SK-N-SH (cell line): ENCODE results near the gene HTR3A. TPM values are rescaled to one million over a fixed set of nuclear protein-coding genes. Genes with fewer than 3 reads are reported as not detected.

ENCODE experiments used
- CTCF ChIA-PET: fragments of 300-600, 350-600 bp; formaldehyde crosslinking; extraction: SDS; loops from one replicate; lab custom pipeline; 2021; lab: Yijun Ruan, JAX
- POLR2A ChIA-PET: fragments of 350-600 bp; sonication (Branson Sonifier 250); formaldehyde crosslinking; extraction: SDS; loops from one replicate; lab custom pipeline; 2020; ENCODE audit warnings: antibody characterized with exemption, inconsistent platforms; lab: Yijun Ruan, JAX
- DNase-seq: peaks from one replicate; pipeline ENCODE4 v3.0.0; 2012
- H2AFZ ChIP-seq: fragments of 200-600 bp; sonication (generic); 2 replicates; pipeline ENCODE4 v1.8.1; 2016; ENCODE audit warnings: antibody characterized with exemption, mild to moderate bottlenecking, low read depth
- H3F3A ChIP-seq: fragments of 200-600 bp; sonication (generic); replicated peaks from 2 replicates; pipeline ENCODE3; 2016; ENCODE audit warnings: antibody characterized with exemption, mild to moderate bottlenecking; ENCODE audit not compliant: insufficient read depth
- H3K27ac ChIP-seq, 2 experiments: fragments of 200-500 bp in 1 of 2; fragments of 200-600 bp in 1 of 2; sonication (Bioruptor generic) in 1 of 2; sonication (generic), shearing (Covaris generic) in 1 of 2; 2 replicates each; pipeline versions ENCODE4 v1.5.1 to v1.6.1; 2014 to 2016; ENCODE audit warnings: low read depth in 2 of 2, inconsistent platforms in 1 of 2, low read length in 1 of 2, mild to moderate bottlenecking in 1 of 2, mixed read lengths in 1 of 2
- H3K27me3 ChIP-seq: fragments of 200-600 bp; sonication (generic), shearing (Covaris generic); 2 replicates; pipeline ENCODE4 v1.6.1; 2016; ENCODE audit warnings: mixed run types; ENCODE audit not compliant: insufficient read depth
- H3K36me3 ChIP-seq, 2 experiments: fragments of 200-500 bp in 1 of 2; fragments of 200-600 bp in 1 of 2; sonication (Bioruptor generic) in 1 of 2; sonication (generic) in 1 of 2; replicated peaks in 1 of 2; 2 replicates each; pipeline versions ENCODE3 to v1.5.1; 2014 to 2016; ENCODE audit warnings: low read length in 1 of 2, mild to moderate bottlenecking in 1 of 2; ENCODE audit not compliant: insufficient read depth in 2 of 2, control insufficient read depth in 1 of 2
- H3K4me1 ChIP-seq, 2 experiments: fragments of 200-500 bp in 1 of 2; fragments of 200-600 bp in 1 of 2; sonication (Bioruptor generic) in 1 of 2; sonication (generic), shearing (Covaris generic) in 1 of 2; 2 replicates each; pipeline versions ENCODE4 v1.5.1 to v1.6.1; 2014 to 2016; ENCODE audit warnings: low read depth in 1 of 2, low read length in 1 of 2, mixed run types in 1 of 2; ENCODE audit not compliant: insufficient read depth in 2 of 2, control insufficient read depth in 1 of 2
- H3K4me2 ChIP-seq: fragments of 200-600 bp; sonication (generic), shearing (Covaris generic); 2 replicates; pipeline ENCODE4 v1.6.1; 2017; ENCODE audit warnings: mixed run types
- H3K4me3 ChIP-seq, 2 experiments: fragments of 200-500 bp in 1 of 2; fragments of 200-600 bp in 1 of 2; sonication (Bioruptor generic) in 1 of 2; sonication (generic), shearing (Covaris generic) in 1 of 2; 2 replicates each; pipeline versions ENCODE4 v1.5.1 to v1.8.1; 2014 to 2016; ENCODE audit warnings: low read depth in 2 of 2, inconsistent platforms in 1 of 2, low read length in 1 of 2, mild to moderate bottlenecking in 1 of 2, mixed read lengths in 1 of 2, moderate library complexity in 1 of 2
- H3K79me2 ChIP-seq: fragments of 200-600 bp; sonication (generic); 2 replicates; pipeline ENCODE4 v1.8.1; 2017; ENCODE audit warnings: mild to moderate bottlenecking; ENCODE audit not compliant: insufficient read depth
- H3K9ac ChIP-seq: fragments of 200-600 bp; sonication (generic); 2 replicates; pipeline ENCODE4 v1.6.1; 2017; ENCODE audit warnings: mixed run types
- H3K9me2 ChIP-seq: fragments of 200-600 bp; sonication (generic); 2 replicates; pipeline ENCODE4 v1.6.1; 2017; ENCODE audit warnings: mixed run types
- H3K9me3 ChIP-seq: fragments of 200-600 bp; sonication (generic); 2 replicates; pipeline ENCODE4 v1.6.1; 2017; ENCODE audit warnings: mixed run types, mild to moderate bottlenecking, moderate library complexity
- H4K20me1 ChIP-seq: fragments of 200-600 bp; sonication (generic); 2 replicates; pipeline ENCODE4 v1.6.1; 2017; ENCODE audit warnings: mild to moderate bottlenecking, mixed run types; ENCODE audit not compliant: insufficient read depth
- EZH2phosphoT487 ChIP-seq: fragments of 200-600 bp; sonication (generic); IDR thresholded peaks from 2 replicates; pipeline ENCODE4 v1.6.1; 2017; ENCODE audit warnings: low read depth, mixed run types, mild to moderate bottlenecking, antibody characterized with exemption, moderate library complexity, borderline replicate concordance
- FOSL2 ChIP-seq: IDR thresholded peaks from 2 replicates; pipeline ENCODE4 v1.4.0; 2012; ENCODE audit warnings: low read depth, mild to moderate bottlenecking, moderate library complexity, borderline replicate concordance
- FOXJ3 ChIP-seq: sonication (generic); formaldehyde crosslinking; IDR thresholded peaks from 2 replicates; pipeline ENCODE4 v1.5.1; 2020; ENCODE audit warnings: mild to moderate bottlenecking, missing genetic modification reagents
- FOXM1 ChIP-seq: IDR thresholded peaks from 2 replicates; pipeline ENCODE4 v1.4.0; 2012; ENCODE audit warnings: low read depth, mild to moderate bottlenecking
- GATA2 ChIP-seq: sonication (generic); formaldehyde crosslinking; IDR thresholded peaks from 2 replicates; pipeline ENCODE4 v1.5.0; 2020; ENCODE audit warnings: mild to moderate bottlenecking, missing genetic modification reagents
- IRF3 ChIP-seq: fragments of 150-350 bp; IDR thresholded peaks from 2 replicates; pipeline ENCODE4 v1.6.1; 2016; ENCODE audit warnings: mild to moderate bottlenecking, low read depth, low read length
- MXI1 ChIP-seq: IDR thresholded peaks from 2 replicates; pipeline ENCODE4 v1.6.1; 2012; ENCODE audit warnings: mild to moderate bottlenecking, low read depth, low read length, improper control_type of control experiment
- NRF1 ChIP-seq: IDR thresholded peaks from 2 replicates; pipeline ENCODE4 v1.6.1; 2012; ENCODE audit warnings: low read depth, mild to moderate bottlenecking, low read length
- TAF1 ChIP-seq: IDR thresholded peaks from 2 replicates; pipeline ENCODE4 v1.6.1; 2012; ENCODE audit warnings: low read depth, mild to moderate bottlenecking, low read length, moderate library complexity, borderline replicate concordance
- TCF12 ChIP-seq: IDR thresholded peaks from 2 replicates; pipeline ENCODE4 v1.4.0; 2012
- ZBTB33 ChIP-seq: IDR thresholded peaks from 2 replicates; pipeline ENCODE4 v1.4.0; 2012; ENCODE audit warnings: low read depth, borderline replicate concordance
- WGBS: methylation state at CpG from one replicate; pipeline ENCODE4 v1.1.6; 2017; ENCODE audit warnings: low lambda C conversion rate; 5-methylcytosine and 5-hydroxymethylcytosine counted together
- polyA plus RNA-seq, 3 experiments: library from polyadenylated mRNA; depleted of rRNA; stranded (reverse); fragments of >200 nt; gene quantifications; 2 replicates each; pipeline ENCODE4 v1.2.3, GENCODE V29; 2012

The HTR3A gene
- polyA plus RNA-seq, 1 of the 3 experiments (the other 2 are of a cell fraction): not detected

DNA sequence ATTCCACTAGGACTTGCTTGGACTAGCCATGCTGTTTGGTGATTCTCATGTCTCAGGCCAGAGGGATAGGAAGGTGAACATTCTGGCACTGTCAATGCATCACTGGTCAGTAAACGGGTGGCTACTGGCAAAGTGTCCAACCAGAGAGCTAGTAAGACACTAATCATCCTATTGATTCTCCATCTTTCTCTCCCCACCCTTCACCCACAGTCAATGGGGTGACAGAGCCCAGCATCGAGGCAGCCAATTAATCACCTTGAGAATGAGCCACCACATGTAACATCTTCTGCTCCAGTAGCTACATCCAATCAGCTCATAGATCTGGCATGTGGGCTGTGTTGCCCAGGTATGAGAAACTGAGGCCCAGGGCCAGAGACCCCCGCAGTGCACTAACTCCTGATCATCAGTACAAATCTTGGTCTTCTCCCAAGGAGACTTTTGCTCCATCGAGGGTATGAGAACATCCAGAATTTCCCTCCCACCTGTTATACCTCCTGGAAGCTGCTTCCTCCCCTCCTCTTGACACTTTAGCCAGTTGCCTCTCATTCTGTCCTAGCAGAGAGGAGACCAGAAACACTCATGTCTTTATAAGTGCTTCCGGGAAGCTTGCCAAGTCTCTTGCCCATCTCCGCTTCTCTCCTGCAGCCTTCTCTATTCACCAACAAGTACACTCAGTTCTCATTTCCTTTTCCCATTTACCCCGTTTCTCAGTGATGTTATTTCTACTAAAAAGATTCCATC lies 17.0 kb downstream of the HTR3A start (continued):
- no peak for TF ChIP-seq TCF12
- TF ChIP-seq FOXJ3: no peak
- no peak for TF ChIP-seq EZH2phosphoT487
- TF ChIP-seq MXI1: no peak
- TF ChIP-seq IRF3: no peak
- no peak for TF ChIP-seq GATA2

DNA sequence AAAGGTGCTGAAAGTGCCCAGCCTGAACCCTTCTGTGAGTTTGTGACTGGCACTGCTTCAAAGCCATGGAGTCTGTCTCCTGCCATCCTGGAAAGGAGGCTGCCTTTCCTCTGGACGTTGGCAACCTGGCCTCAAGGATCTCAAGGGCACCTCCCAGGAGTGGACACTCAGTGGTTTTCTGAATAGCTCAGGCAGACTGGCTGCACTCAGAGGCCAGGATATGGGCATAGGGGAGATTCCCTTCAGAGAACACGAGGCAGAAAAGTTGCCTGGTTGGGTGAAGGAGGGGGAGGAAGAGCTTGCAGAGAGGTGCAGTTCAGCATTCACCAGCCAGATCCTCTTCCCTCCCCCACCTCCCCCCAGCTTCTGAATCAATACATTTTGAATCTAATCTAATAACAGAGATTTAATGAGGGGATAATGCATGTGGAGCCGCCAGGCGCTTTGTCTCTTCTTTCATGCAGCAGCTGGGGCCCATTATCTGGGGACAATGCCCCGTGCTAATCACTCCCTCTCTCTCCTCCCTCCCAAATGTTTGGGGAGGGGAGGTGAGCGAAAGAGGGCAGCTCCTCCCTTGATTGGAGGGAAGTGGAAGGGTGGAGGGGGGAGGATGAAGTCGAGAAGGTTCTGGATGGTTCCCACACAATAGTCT lies 17.7 kb downstream of the HTR3A start:
- Histone ChIP-seq H3K27ac (no peak overlapping the region), H3K4me2 (no peak overlapping the region), H3K9ac (no peak overlapping the region), H3K36me3 (no peaks in the 10 kb centered on the region), H3K9me3 (no peaks in the 10 kb centered on the region), H3K9me2 (no peaks in the 10 kb centered on the region), H3K27me3 (no peaks in the 10 kb centered on the region), H3K79me2 (no peaks in the 10 kb centered on the region), H3K4me1 (peaks cover 0 to 16% of the 10 kb centered on the region in 2 experiments; a peak in 1 of 4 replicates), H2AFZ (no peak overlapping the region), H3K4me3 (no peak overlapping the region), H3F3A (no peaks in the 10 kb centered on the region), H4K20me1 (no peaks in the 10 kb centered on the region)
- peak; percentile 59 for DNase-seq
- ChIA-PET CTCF (interaction anchor here (0.9 to 11.0 kb wide), 13 partner anchors 14 to 316 kb away, joined by 3 to 329 read pairs (median 6); partner anchors contain the start of gene HTR3A), POLR2A (no interaction called here)
- 2% methylated on average over 7 of the region's 7 CpGs for WGBS
- TF ChIP-seq ZBTB33: no peak
- TF ChIP-seq FOXM1: no peak
- TF ChIP-seq NRF1: no peak
- no peak for TF ChIP-seq FOSL2
- no peak for TF ChIP-seq TAF1
- TF ChIP-seq GATA2: 0 out of 2 replicates have a peak, but pooled peaks have one; percentile 7
